Measurements from ENCODE around the gene ADAMTS15.

The ADAMTS15 gene

GRCh38 chr11:130515829-130516553 lies 67.5 kb downstream of the ADAMTS15 start:
- DNase-seq, result no peak

- no peak for DNase-seq
These were observed 68.4 kb downstream of the ADAMTS15 start for GRCh38 chr11:130516554-130517505.

- DNase-seq, result no peak
These were observed 69.8 kb downstream of the ADAMTS15 start for GRCh38 chr11:130518164-130518680.

GRCh38 chr11:130519128-130519932 lies 70.9 kb downstream of the ADAMTS15 start:
- DNase-seq, result no peak

- DNase-seq, result no peak
These were observed 71.8 kb downstream of the ADAMTS15 start for GRCh38 chr11:130520271-130520671.

- no peak for DNase-seq
These were observed 74.0 kb downstream of the ADAMTS15 start for GRCh38 chr11:130522284-130522961.

GRCh38 chr11:130523166-130523565 lies 74.7 kb downstream of the ADAMTS15 start:
- no peak for DNase-seq

GRCh38 chr11:130523609-130524008 lies 75.2 kb downstream of the ADAMTS15 start:
- no peak for DNase-seq

GRCh38 chr11:130524132-130524790 lies 75.8 kb downstream of the ADAMTS15 start:
- no peak for DNase-seq

GRCh38 chr11:130525307-130525706 lies 76.9 kb downstream of the ADAMTS15 start:
- DNase-seq, result no peak

Measured in midbrain (tissue), 1 donor.